ENCODE data around the gene SSBP4. TPM values are rescaled to one million over a fixed set of nuclear protein-coding genes. Genes with fewer than 3 reads are reported as not detected.

SSBP4 gene
- total RNA-seq, 4 donors from 2014 or later, result 29.9 to 62.9 (median 43.7) TPM

- DNase-seq (ENCODE audit: low spot score), result no peak
- no peak for ATAC-seq (ENCODE audit: low FRiP score)
- TF ChIP-seq, protein P1, sequence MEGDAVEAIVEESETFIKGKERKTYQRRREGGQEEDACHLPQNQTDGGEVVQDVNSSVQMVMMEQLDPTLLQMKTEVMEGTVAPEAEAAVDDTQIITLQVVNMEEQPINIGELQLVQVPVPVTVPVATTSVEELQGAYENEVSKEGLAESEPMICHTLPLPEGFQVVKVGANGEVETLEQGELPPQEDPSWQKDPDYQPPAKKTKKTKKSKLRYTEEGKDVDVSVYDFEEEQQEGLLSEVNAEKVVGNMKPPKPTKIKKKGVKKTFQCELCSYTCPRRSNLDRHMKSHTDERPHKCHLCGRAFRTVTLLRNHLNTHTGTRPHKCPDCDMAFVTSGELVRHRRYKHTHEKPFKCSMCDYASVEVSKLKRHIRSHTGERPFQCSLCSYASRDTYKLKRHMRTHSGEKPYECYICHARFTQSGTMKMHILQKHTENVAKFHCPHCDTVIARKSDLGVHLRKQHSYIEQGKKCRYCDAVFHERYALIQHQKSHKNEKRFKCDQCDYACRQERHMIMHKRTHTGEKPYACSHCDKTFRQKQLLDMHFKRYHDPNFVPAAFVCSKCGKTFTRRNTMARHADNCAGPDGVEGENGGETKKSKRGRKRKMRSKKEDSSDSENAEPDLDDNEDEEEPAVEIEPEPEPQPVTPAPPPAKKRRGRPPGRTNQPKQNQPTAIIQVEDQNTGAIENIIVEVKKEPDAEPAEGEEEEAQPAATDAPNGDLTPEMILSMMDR (IDR thresholded peaks at IDR 0.05), result no peak
These were observed 13.2 kb downstream of the SSBP4 start for GRCh38 chr19:18432275-18433014.

DNA sequence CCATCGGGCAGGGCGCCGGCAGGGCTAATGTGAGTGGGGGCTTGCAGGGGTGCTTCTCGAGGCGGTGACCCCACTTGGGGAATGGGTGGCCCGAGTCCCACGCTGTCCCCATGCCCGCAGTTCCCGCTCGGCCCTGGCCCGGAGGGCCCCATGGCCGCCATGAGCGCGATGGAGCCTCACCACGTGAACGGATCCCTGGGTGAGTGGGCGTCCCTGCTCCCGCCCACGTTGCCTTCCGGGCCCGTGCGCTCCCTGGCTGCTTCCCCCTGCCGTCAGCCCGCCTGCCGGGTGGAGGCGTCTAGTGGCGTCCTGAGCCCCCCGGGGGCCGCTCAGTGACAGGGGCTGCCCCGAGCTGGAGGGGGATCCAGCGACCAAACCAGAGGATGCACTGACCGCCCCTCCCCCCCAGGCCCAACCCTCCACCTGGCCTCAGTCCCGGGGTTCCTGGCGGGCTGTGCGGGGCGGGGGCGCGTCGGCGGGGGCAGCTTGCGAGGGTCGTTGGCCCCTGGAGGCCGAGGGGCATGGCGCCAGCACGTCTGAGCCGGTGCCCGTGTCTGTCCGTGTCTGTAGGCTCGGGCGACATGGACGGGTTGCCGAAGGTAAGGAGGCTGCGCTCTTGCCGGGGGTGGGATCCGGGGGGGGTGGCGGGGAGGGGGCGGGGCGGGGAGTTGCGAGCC is 14.0 kb downstream of the SSBP4 start:
- ATAC-seq (ENCODE audit: low FRiP score), result no peak
- DNase-seq (ENCODE audit: low spot score), result no peak
- TF ChIP-seq, protein P1 (IDR thresholded peaks at IDR 0.05), result no peak

- TF ChIP-seq, protein P1 (IDR thresholded peaks at IDR 0.05), result no peak
- no peak for DNase-seq (ENCODE audit: low spot score)
- no peak for ATAC-seq (ENCODE audit: low FRiP score)
These were observed 14.7 kb downstream of the SSBP4 start for GRCh38 chr19:18433735-18434398.

DNA sequence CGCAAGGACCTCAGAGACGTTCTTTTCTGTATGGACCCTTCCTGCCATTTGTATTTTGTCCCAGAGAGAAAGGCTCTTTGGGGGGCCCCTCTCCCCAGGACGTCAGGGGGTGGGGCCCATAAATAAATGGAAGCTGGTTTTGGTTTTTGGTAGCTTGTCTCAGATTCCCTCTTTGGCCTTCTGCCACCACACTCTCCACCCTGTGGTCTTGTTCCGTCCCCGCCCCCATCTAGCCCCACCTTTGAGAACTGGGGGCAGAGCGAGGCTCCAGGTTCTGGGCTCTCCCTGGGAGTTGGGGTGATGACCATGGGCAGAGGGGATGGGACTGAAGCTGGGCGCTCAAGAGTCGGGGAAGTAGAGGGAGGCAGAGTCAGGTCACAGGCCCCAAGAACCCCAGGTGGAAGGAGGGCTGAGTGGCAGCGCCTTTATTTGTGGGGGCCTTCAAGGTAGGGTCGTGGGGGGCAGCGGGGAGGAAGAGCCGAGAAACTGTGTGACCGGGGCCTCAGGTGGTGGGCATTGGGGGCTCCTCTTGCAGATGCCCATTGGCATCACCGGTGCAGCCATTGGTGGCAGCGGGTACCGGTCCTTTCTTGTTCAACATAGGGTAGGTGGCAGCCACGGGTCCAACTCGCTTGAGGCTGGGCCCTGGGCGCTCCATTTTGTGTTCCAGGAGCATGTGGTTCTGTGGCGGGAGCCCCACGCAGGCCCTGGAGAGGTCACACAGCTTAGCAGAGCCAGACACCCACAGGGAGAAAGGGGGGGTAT is 15.4 kb downstream of the SSBP4 start:
- ATAC-seq (ENCODE audit: low FRiP score), result no peak
- no peak for DNase-seq (ENCODE audit: low spot score)
- TF ChIP-seq, protein P1 (IDR thresholded peaks at IDR 0.05), result no peak

DNA sequence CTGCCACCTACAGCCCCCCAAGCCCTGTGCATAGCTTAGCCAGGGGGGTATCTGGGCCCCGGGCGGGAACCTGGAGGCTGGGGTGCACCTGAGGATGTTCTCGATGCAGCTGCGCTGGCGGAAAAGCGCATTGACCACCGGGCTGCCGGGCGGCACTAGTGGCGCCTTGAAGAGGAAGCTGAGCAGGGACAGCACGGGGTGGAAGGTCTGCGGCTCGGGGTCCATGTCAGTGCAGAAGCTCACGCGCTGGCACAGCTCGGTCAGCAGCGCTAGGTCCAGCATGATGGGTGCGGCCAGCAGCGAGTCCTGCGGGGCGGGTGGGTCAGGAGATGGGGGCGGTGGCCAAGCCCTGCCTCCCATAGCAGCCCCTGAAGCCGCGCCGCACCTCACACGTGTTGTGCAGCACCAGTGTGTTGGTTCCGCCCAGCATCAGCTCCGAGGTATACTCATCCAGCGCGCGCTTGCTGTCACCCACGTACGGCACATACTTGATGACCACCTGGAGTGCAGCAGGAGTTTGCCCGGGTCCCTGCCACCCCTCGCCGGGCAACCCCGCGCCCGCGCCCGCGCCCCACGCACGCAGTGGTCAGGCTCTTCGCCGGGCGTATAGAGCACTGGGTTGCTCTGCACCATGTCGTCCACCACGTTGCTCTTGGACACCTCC is 16.1 kb downstream of the SSBP4 start:
- no peak for DNase-seq (ENCODE audit: low spot score)
- TF ChIP-seq, protein P1 (IDR thresholded peaks at IDR 0.05), result no peak

More for the DNA sequence above, 16.1 kb downstream of the SSBP4 start:
- no peak for ATAC-seq (ENCODE audit: low FRiP score)

Measured in omental fat pad (tissue), 4 donors.